Gastrocnemius medialis (tissue), 4 donors: ENCODE measurements around the gene NELFA. TPM values are rescaled to one million over a fixed set of nuclear protein-coding genes. Genes with fewer than 3 reads are reported as not detected.

Experiments
- ATAC-seq, 2 donors: fragments of 150-250 bp; one replicate each; pipeline ENCODE4 v1.9.1; 2016
- DNase-seq, 2 donors: peaks; one replicate each; pipeline ENCODE4 v3.0.0-alpha.2; 2019
- H3K27ac ChIP-seq, 4 donors: fragments of 200-600 bp; sonication (generic); 1 replicate in 1 of 4; 2 replicates in 3 of 4; pipeline ENCODE4 v1.5.1; 2016 to 2018; ENCODE audit warnings: mild to moderate bottlenecking in 2 of 4, moderate library complexity in 1 of 4
- H3K27me3 ChIP-seq, 3 donors: fragments of 200-600 bp; sonication (generic) in 2 of 3; 1 replicate in 1 of 3; 2 replicates in 2 of 3; pipeline versions ENCODE4 v1.5.1 to v1.6.0; 2016 to 2019; ENCODE audit warnings: mild to moderate bottlenecking in 1 of 3, moderate library complexity in 1 of 3
- H3K36me3 ChIP-seq, 2 donors: fragments of 200-600 bp; sonication (generic) in 1 of 2; one replicate each; pipeline ENCODE4 v1.5.1; 2017 to 2018
- H3K4me1 ChIP-seq, 2 donors: fragments of 200-600 bp; sonication (generic) in 1 of 2; one replicate each; pipeline ENCODE4 v1.5.1; 2016 to 2017; ENCODE audit warnings: mild to moderate bottlenecking in 2 of 2
- H3K4me3 ChIP-seq, 4 donors: fragments of 200-600 bp; sonication (generic) in 3 of 4; 1 replicate in 1 of 4; 2 replicates in 3 of 4; pipeline ENCODE4 v1.5.1; 2016 to 2019; ENCODE audit warnings: mild to moderate bottlenecking in 2 of 4
- H3K9me3 ChIP-seq, 3 donors: fragments of 200-600 bp; sonication (generic) in 2 of 3; 1 replicate in 1 of 3; 2 replicates in 2 of 3; pipeline ENCODE4 v1.5.1; 2016 to 2019
- CTCF ChIP-seq, 5 experiments: fragments of 450-650 bp in 3 of 5; fragments of 200-600 bp in 2 of 5; sonication (generic) in 2 of 5; IDR thresholded peaks in 4 of 5; conservative IDR thresholded peaks in 1 of 5; 1 replicate in 4 of 5; 2 replicates in 1 of 5; pipeline ENCODE4 v1.5.1; 2016 to 2019; ENCODE audit warnings: antibody characterized with exemption in 5 of 5, mild to moderate bottlenecking in 3 of 5, moderate library complexity in 3 of 5
- POLR2A ChIP-seq, 2 donors: fragments of 450-650 bp; IDR thresholded peaks; one replicate each; pipeline ENCODE4 v1.6.1; 2017; ENCODE audit warnings: antibody characterized with exemption in 2 of 2, mild to moderate bottlenecking in 2 of 2, moderate library complexity in 2 of 2
- in situ Hi-C, 4 donors: fragments of 200-750 bp; cut with MboI; loops; one replicate each; pipeline versions ENCODE4 v1.15.0 to v1.8.0; 2017; ENCODE audit warnings: low sequenced_read_pairs in 4 of 4
- intact Hi-C: fragments of 100-400 bp; cut with DNase I; formaldehyde crosslinking; loops from one replicate; pipeline ENCODE4 v1.15.1; 2023; ENCODE audit warnings: low total_unique reads
- total RNA-seq, 4 donors: library from RNA; depleted of rRNA; stranded (reverse); fragments of >200 nt; gene quantifications; one replicate each; pipeline versions ENCODE4 v1.1.0 to v1.2.3, GENCODE V29; 2016

The NELFA gene
- total RNA-seq, 4 donors from 2014 or later, result 8.1 to 21.1 (median 15.9) TPM

GRCh38 chr4:2046031-2046961 is 37.5 kb upstream of the NELFA start:
- intact Hi-C loops, result no loop called here
- in situ Hi-C loops, result no loop called here
- H3K4me3 ChIP-seq, result no peak overlapping the region
- TF ChIP-seq CTCF (IDR thresholded peaks at IDR 0.05 in 4 of 5, conservative IDR thresholded peaks at IDR 0.05 in 1 of 5) (no peak), POLR2A (IDR thresholded peaks at IDR 0.05) (no peak)
- H3K27me3 ChIP-seq, result peaks cover 13 to 36% (median 25%) of the 10 kb centered on the region in 3 donors
- no peak for DNase-seq
- no peaks in the 10 kb centered on the region for H3K9me3 ChIP-seq
- H3K4me1 ChIP-seq, result peaks cover 0 to 10% of the 10 kb centered on the region in 2 donors
- ATAC-seq, result peak in 1 of 2 donors; percentile 39
- H3K27ac ChIP-seq, result peak overlapping the region in 3 of 4 donors; percentile 47 to 64 (median 51)
- no peaks in the 10 kb centered on the region for H3K36me3 ChIP-seq

- Histone ChIP-seq H3K4me3 (no peak overlapping the region), H3K4me1 (peaks cover 0 to 13% of the 10 kb centered on the region in 2 donors), H3K27me3 (peaks cover 18 to 43% (median 33%) of the 10 kb centered on the region in 3 donors), H3K9me3 (no peaks in the 10 kb centered on the region), H3K36me3 (no peaks in the 10 kb centered on the region), H3K27ac (peak overlapping the region in 3 of 4 donors; percentile 47 to 64 (median 51))
- in situ Hi-C loops (no loop called here), intact Hi-C loops (loop anchor here (1.0 kb wide), 1 partner anchor 35 kb away; no protein-coding TSS in a partner anchor)
- ATAC-seq (peak; percentile 69 to 87), DNase-seq (peak; percentile 26 to 64)
- TF ChIP-seq CTCF (IDR thresholded peaks at IDR 0.05 in 4 of 5, conservative IDR thresholded peaks at IDR 0.05 in 1 of 5), result no peak
- TF ChIP-seq POLR2A (IDR thresholded peaks at IDR 0.05), result no peak
These were observed 36.8 kb upstream of the NELFA start for GRCh38 chr4:2045518-2045951.

GRCh38 chr4:2044542-2045517 is 36.1 kb upstream of the NELFA start:
- in situ Hi-C loops, result no loop called here
- Histone ChIP-seq H3K4me1 (peaks cover 0 to 15% of the 10 kb centered on the region in 2 donors), H3K36me3 (no peaks in the 10 kb centered on the region), H3K4me3 (no peak overlapping the region), H3K9me3 (no peaks in the 10 kb centered on the region), H3K27me3 (peaks cover 22 to 50% (median 39%) of the 10 kb centered on the region in 3 donors), H3K27ac (no peak overlapping the region)
- ATAC-seq (no peak), DNase-seq (no peak)
- intact Hi-C loops, result loop anchor here (1.0 kb wide), 1 partner anchor 35 kb away; no protein-coding TSS in a partner anchor
- TF ChIP-seq POLR2A (IDR thresholded peaks at IDR 0.05) (no peak), CTCF (IDR thresholded peaks at IDR 0.05 in 4 of 5, conservative IDR thresholded peaks at IDR 0.05 in 1 of 5) (no peak)

- no peak overlapping the region for H3K27ac ChIP-seq
- no peaks in the 10 kb centered on the region for H3K36me3 ChIP-seq
- peaks cover 22 to 58% (median 45%) of the 10 kb centered on the region in 3 donors for H3K27me3 ChIP-seq
- DNase-seq, result no peak
- in situ Hi-C loops (no loop called here), intact Hi-C loops (no loop called here)
- TF ChIP-seq CTCF (IDR thresholded peaks at IDR 0.05 in 4 of 5, conservative IDR thresholded peaks at IDR 0.05 in 1 of 5), result no peak
- no peak for TF ChIP-seq POLR2A (IDR thresholded peaks at IDR 0.05)
- H3K9me3 ChIP-seq, result no peaks in the 10 kb centered on the region
- no peak overlapping the region for H3K4me3 ChIP-seq
- ATAC-seq, result no peak
- H3K4me1 ChIP-seq, result peaks cover 0 to 15% of the 10 kb centered on the region in 2 donors
These were observed 35.3 kb upstream of the NELFA start for GRCh38 chr4:2044119-2044485.
